T-helper 1 cell treated with Interleukin-12 subunit alpha and Interleukin-12 subunit beta and Interleukin-4 antibody, amounts not matched to agents 30 μg/mL and 1 μg/mL, for 36 hours (primary cell): Measurements from ENCODE around the gene C1orf226.
"Not testable (repeated sequence)": the region's sequence is repeated elsewhere in the genome, so short reads cannot be mapped to it uniquely, and the experiment has no call there.

Source experiments
- H3K27ac Mint-ChIP-seq: one replicate; pipeline ENCODE4 v1.8.0; 2021; ENCODE audit warnings: mild to moderate bottlenecking, mixed read lengths
- H3K27me3 Mint-ChIP-seq: one replicate; pipeline ENCODE4 v1.8.0; 2021; ENCODE audit warnings: low read depth, mixed read lengths
- H3K36me3 Mint-ChIP-seq: one replicate; pipeline ENCODE4 v1.8.0; 2021; ENCODE audit warnings: low read depth, mixed read lengths
- H3K4me1 Mint-ChIP-seq: one replicate; pipeline ENCODE4 v1.8.0; 2021; ENCODE audit warnings: low read depth, mixed read lengths
- H3K4me3 Mint-ChIP-seq: one replicate; pipeline ENCODE4 v1.8.0; 2021; ENCODE audit warnings: mild to moderate bottlenecking, moderate library complexity, mixed read lengths
- H3K9me3 Mint-ChIP-seq: one replicate; pipeline ENCODE4 v1.8.0; 2021; ENCODE audit warnings: mixed read lengths

Gene C1orf226

GRCh38 chr1:162397943-162398560, 16.5 kb downstream of the C1orf226 start:
- H3K9me3 Mint-ChIP-seq, result no peaks in the 10 kb centered on the region
- H3K27ac Mint-ChIP-seq, result no peak overlapping the region
- peaks cover 15% of the 10 kb centered on the region for H3K27me3 Mint-ChIP-seq
- no peaks in the 10 kb centered on the region for H3K4me1 Mint-ChIP-seq
- no peak overlapping the region for H3K4me3 Mint-ChIP-seq
- no peaks in the 10 kb centered on the region for H3K36me3 Mint-ChIP-seq

GRCh38 chr1:162398999-162399580, 17.6 kb downstream of the C1orf226 start:
- H3K4me3 Mint-ChIP-seq, result no peak overlapping the region
- H3K4me1 Mint-ChIP-seq, result no peaks in the 10 kb centered on the region
- peaks cover 11% of the 10 kb centered on the region for H3K27me3 Mint-ChIP-seq
- no peaks in the 10 kb centered on the region for H3K36me3 Mint-ChIP-seq
- no peak overlapping the region for H3K27ac Mint-ChIP-seq
- H3K9me3 Mint-ChIP-seq, result no peaks in the 10 kb centered on the region

GRCh38 chr1:162400790-162401355, 19.3 kb downstream of the C1orf226 start:
- H3K27ac Mint-ChIP-seq, result no peak overlapping the region
- no peaks in the 10 kb centered on the region for H3K4me1 Mint-ChIP-seq
- H3K27me3 Mint-ChIP-seq, result peaks cover 11% of the 10 kb centered on the region

GRCh38 chr1:162404550-162405160, 23.1 kb downstream of the C1orf226 start:
- no peak overlapping the region for H3K27ac Mint-ChIP-seq
- no peak overlapping the region for H3K4me3 Mint-ChIP-seq
- no peaks in the 10 kb centered on the region for H3K9me3 Mint-ChIP-seq
- no peaks in the 10 kb centered on the region for H3K4me1 Mint-ChIP-seq
- H3K36me3 Mint-ChIP-seq, result no peaks in the 10 kb centered on the region
- peaks cover 8% of the 10 kb centered on the region for H3K27me3 Mint-ChIP-seq

More at GRCh38 chr1:162400790-162401355, 19.3 kb downstream of the C1orf226 start:
- H3K36me3 Mint-ChIP-seq, result no peaks in the 10 kb centered on the region
- H3K9me3 Mint-ChIP-seq, result no peaks in the 10 kb centered on the region
- H3K4me3 Mint-ChIP-seq, result no peak overlapping the region

GRCh38 chr1:162405800-162406199, 24.3 kb downstream of the C1orf226 start:
- Mint-ChIP-seq H3K36me3 (no peaks in the 10 kb centered on the region), H3K27me3 (peaks cover 8% of the 10 kb centered on the region), H3K4me3 (no peak overlapping the region), H3K27ac (no peak overlapping the region), H3K9me3 (no peaks in the 10 kb centered on the region), H3K4me1 (no peaks in the 10 kb centered on the region)

GRCh38 chr1:162406811-162407210, 25.3 kb downstream of the C1orf226 start:
- Mint-ChIP-seq H3K9me3 (no peaks in the 10 kb centered on the region), H3K27me3 (peaks cover 8% of the 10 kb centered on the region), H3K27ac (no peak overlapping the region), H3K4me3 (no peak overlapping the region), H3K4me1 (no peaks in the 10 kb centered on the region), H3K36me3 (no peaks in the 10 kb centered on the region)

- no peaks in the 10 kb centered on the region for H3K36me3 Mint-ChIP-seq
- no peak overlapping the region for H3K27ac Mint-ChIP-seq
- peaks cover 8% of the 10 kb centered on the region for H3K27me3 Mint-ChIP-seq
- no peaks in the 10 kb centered on the region for H3K4me1 Mint-ChIP-seq
- H3K9me3 Mint-ChIP-seq, result no peaks in the 10 kb centered on the region
- no peak overlapping the region for H3K4me3 Mint-ChIP-seq
Measured at GRCh38 chr1:162407539-162407938, 26.0 kb downstream of the C1orf226 start.

- H3K9me3 Mint-ChIP-seq, result no peaks in the 10 kb centered on the region
- H3K27me3 Mint-ChIP-seq, result peaks cover 10% of the 10 kb centered on the region
- H3K27ac Mint-ChIP-seq, result no peak within 1 kb of the TSS
- H3K36me3 Mint-ChIP-seq, result no peaks in the 10 kb centered on the region
- no peak within 1 kb of the TSS for H3K4me3 Mint-ChIP-seq
- no peaks in the 10 kb centered on the region for H3K4me1 Mint-ChIP-seq
Measured at GRCh38 chr1:162412002-162412401, 30.5 kb downstream of the C1orf226 start, which contains the start of gene SH2D1B. Gene SH2D1B, minus strand, starts transcription at chr1:162412136. Its CDS starts 120 bp downstream, at chr1:162412016.

- Mint-ChIP-seq H3K9me3 (no peaks in the 10 kb centered on the region), H3K27ac (no peak overlapping the region), H3K36me3 (no peaks in the 10 kb centered on the region), H3K4me1 (no peaks in the 10 kb centered on the region), H3K4me3 (no peak overlapping the region), H3K27me3 (peaks cover 17% of the 10 kb centered on the region)
Measured at GRCh38 chr1:162416215-162416614, 34.7 kb downstream of the C1orf226 start.

- Mint-ChIP-seq H3K4me3 (no peak overlapping the region), H3K4me1 (no peaks in the 10 kb centered on the region), H3K27me3 (peaks cover 17% of the 10 kb centered on the region), H3K27ac (no peak overlapping the region), H3K36me3 (no peaks in the 10 kb centered on the region), H3K9me3 (no peaks in the 10 kb centered on the region)
Measured at GRCh38 chr1:162416909-162417308, 35.4 kb downstream of the C1orf226 start.

- H3K4me1 Mint-ChIP-seq, result no peaks in the 10 kb centered on the region
- no peaks in the 10 kb centered on the region for H3K9me3 Mint-ChIP-seq
- peaks cover 17% of the 10 kb centered on the region for H3K27me3 Mint-ChIP-seq
- no peak overlapping the region for H3K4me3 Mint-ChIP-seq
- H3K27ac Mint-ChIP-seq, result no peak overlapping the region
- no peaks in the 10 kb centered on the region for H3K36me3 Mint-ChIP-seq
Measured at GRCh38 chr1:162417650-162418049, 36.1 kb downstream of the C1orf226 start.

- H3K9me3 Mint-ChIP-seq, H3K4me3 Mint-ChIP-seq, H3K27ac Mint-ChIP-seq, H3K4me1 Mint-ChIP-seq, H3K36me3 Mint-ChIP-seq: not testable (repeated sequence)
- H3K27me3 Mint-ChIP-seq, result peaks cover 17% of the 10 kb centered on the region
Measured at GRCh38 chr1:162418584-162418983, 37.1 kb downstream of the C1orf226 start.

GRCh38 chr1:162419450-162419931, 38.0 kb downstream of the C1orf226 start:
- not testable (repeated sequence) for H3K36me3 Mint-ChIP-seq, H3K9me3 Mint-ChIP-seq, H3K4me3 Mint-ChIP-seq, H3K27ac Mint-ChIP-seq, H3K4me1 Mint-ChIP-seq
- peaks cover 17% of the 10 kb centered on the region for H3K27me3 Mint-ChIP-seq

- H3K4me1 Mint-ChIP-seq, result no peaks in the 10 kb centered on the region
- H3K27ac Mint-ChIP-seq, result no peak overlapping the region
- peaks cover 17% of the 10 kb centered on the region for H3K27me3 Mint-ChIP-seq
- no peak overlapping the region for H3K4me3 Mint-ChIP-seq
- no peaks in the 10 kb centered on the region for H3K9me3 Mint-ChIP-seq
- H3K36me3 Mint-ChIP-seq, result no peaks in the 10 kb centered on the region
Measured at GRCh38 chr1:162420120-162420519, 38.6 kb downstream of the C1orf226 start.
